Tibial nerve (tissue), 4 donors: Measurements from ENCODE around the gene AADACL3.

ENCODE experiments used
- EP300 ChIP-seq, 2 donors: sonication (generic); formaldehyde crosslinking; IDR thresholded peaks; one replicate each; pipeline ENCODE4 v1.6.1; 2017; ENCODE audit warnings: antibody characterized with exemption in 2 of 2, mild to moderate bottlenecking in 1 of 2
- POLR2A ChIP-seq, 2 donors: fragments of 450-650 bp; IDR thresholded peaks; one replicate each; pipeline ENCODE4 v1.6.1; 2017; ENCODE audit warnings: antibody characterized with exemption in 2 of 2, mild to moderate bottlenecking in 2 of 2, moderate library complexity in 2 of 2
- TF ChIP-seq, protein P1 (sequence below), 5 experiments: fragments of 200-600 bp in 3 of 5; fragments of 450-650 bp in 2 of 5; sonication (generic) in 3 of 5; IDR thresholded peaks; one replicate each; pipeline ENCODE4 v1.5.1; 2016 to 2019; ENCODE audit warnings: antibody characterized with exemption in 5 of 5, mild to moderate bottlenecking in 3 of 5, moderate library complexity in 2 of 5

DNA sequence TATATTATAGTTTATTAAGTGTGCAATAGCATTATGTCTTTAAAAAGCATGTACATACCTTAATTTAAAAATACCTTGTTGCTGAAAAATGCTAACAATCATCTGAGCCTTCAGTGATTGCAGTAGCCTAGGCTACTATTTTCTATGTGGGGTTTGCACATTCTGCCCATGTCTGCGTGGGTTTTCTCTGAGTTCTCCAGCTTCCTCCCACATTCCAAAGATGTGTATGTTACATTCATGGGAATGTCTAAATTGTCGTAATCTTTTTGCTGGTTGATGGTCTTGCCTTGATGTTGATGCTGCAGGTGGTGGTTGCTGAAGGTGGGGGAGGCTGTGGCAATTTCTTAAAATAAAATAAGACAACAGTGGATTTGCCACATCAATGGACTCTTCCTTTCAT, 12.5 kb downstream of the AADACL3 start:
- TF ChIP-seq, protein P1, sequence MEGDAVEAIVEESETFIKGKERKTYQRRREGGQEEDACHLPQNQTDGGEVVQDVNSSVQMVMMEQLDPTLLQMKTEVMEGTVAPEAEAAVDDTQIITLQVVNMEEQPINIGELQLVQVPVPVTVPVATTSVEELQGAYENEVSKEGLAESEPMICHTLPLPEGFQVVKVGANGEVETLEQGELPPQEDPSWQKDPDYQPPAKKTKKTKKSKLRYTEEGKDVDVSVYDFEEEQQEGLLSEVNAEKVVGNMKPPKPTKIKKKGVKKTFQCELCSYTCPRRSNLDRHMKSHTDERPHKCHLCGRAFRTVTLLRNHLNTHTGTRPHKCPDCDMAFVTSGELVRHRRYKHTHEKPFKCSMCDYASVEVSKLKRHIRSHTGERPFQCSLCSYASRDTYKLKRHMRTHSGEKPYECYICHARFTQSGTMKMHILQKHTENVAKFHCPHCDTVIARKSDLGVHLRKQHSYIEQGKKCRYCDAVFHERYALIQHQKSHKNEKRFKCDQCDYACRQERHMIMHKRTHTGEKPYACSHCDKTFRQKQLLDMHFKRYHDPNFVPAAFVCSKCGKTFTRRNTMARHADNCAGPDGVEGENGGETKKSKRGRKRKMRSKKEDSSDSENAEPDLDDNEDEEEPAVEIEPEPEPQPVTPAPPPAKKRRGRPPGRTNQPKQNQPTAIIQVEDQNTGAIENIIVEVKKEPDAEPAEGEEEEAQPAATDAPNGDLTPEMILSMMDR (IDR thresholded peaks at IDR 0.05), result no peak
- TF ChIP-seq POLR2A (IDR thresholded peaks at IDR 0.05) (no peak), EP300 (IDR thresholded peaks at IDR 0.05) (no peak)
